SK-N-SH (cell line): ENCODE data around the gene ELAVL4. TPM values are rescaled to one million over a fixed set of nuclear protein-coding genes. Genes with fewer than 3 reads are reported as not detected.

Source experiments
- CTCF ChIA-PET: fragments of 300-600, 350-600 bp; formaldehyde crosslinking; extraction: SDS; loops from one replicate; lab custom pipeline; 2021; lab: Yijun Ruan, JAX
- POLR2A ChIA-PET: fragments of 350-600 bp; sonication (Branson Sonifier 250); formaldehyde crosslinking; extraction: SDS; loops from one replicate; lab custom pipeline; 2020; ENCODE audit warnings: antibody characterized with exemption, inconsistent platforms; lab: Yijun Ruan, JAX
- DNase-seq: peaks from one replicate; pipeline ENCODE4 v3.0.0; 2012
- H2AFZ ChIP-seq: fragments of 200-600 bp; sonication (generic); 2 replicates; pipeline ENCODE4 v1.8.1; 2016; ENCODE audit warnings: antibody characterized with exemption, mild to moderate bottlenecking, low read depth
- H3F3A ChIP-seq: fragments of 200-600 bp; sonication (generic); replicated peaks from 2 replicates; pipeline ENCODE3; 2016; ENCODE audit warnings: antibody characterized with exemption, mild to moderate bottlenecking; ENCODE audit not compliant: insufficient read depth
- H3K27ac ChIP-seq, 2 experiments: fragments of 200-500 bp in 1 of 2; fragments of 200-600 bp in 1 of 2; sonication (Bioruptor generic) in 1 of 2; sonication (generic), shearing (Covaris generic) in 1 of 2; 2 replicates each; pipeline versions ENCODE4 v1.5.1 to v1.6.1; 2014 to 2016; ENCODE audit warnings: low read depth in 2 of 2, inconsistent platforms in 1 of 2, low read length in 1 of 2, mild to moderate bottlenecking in 1 of 2, mixed read lengths in 1 of 2
- H3K27me3 ChIP-seq: fragments of 200-600 bp; sonication (generic), shearing (Covaris generic); 2 replicates; pipeline ENCODE4 v1.6.1; 2016; ENCODE audit warnings: mixed run types; ENCODE audit not compliant: insufficient read depth
- H3K36me3 ChIP-seq, 2 experiments: fragments of 200-500 bp in 1 of 2; fragments of 200-600 bp in 1 of 2; sonication (Bioruptor generic) in 1 of 2; sonication (generic) in 1 of 2; replicated peaks in 1 of 2; 2 replicates each; pipeline versions ENCODE3 to v1.5.1; 2014 to 2016; ENCODE audit warnings: low read length in 1 of 2, mild to moderate bottlenecking in 1 of 2; ENCODE audit not compliant: insufficient read depth in 2 of 2, control insufficient read depth in 1 of 2
- H3K4me1 ChIP-seq, 2 experiments: fragments of 200-500 bp in 1 of 2; fragments of 200-600 bp in 1 of 2; sonication (Bioruptor generic) in 1 of 2; sonication (generic), shearing (Covaris generic) in 1 of 2; 2 replicates each; pipeline versions ENCODE4 v1.5.1 to v1.6.1; 2014 to 2016; ENCODE audit warnings: low read depth in 1 of 2, low read length in 1 of 2, mixed run types in 1 of 2; ENCODE audit not compliant: insufficient read depth in 2 of 2, control insufficient read depth in 1 of 2
- H3K4me2 ChIP-seq: fragments of 200-600 bp; sonication (generic), shearing (Covaris generic); 2 replicates; pipeline ENCODE4 v1.6.1; 2017; ENCODE audit warnings: mixed run types
- H3K4me3 ChIP-seq, 2 experiments: fragments of 200-500 bp in 1 of 2; fragments of 200-600 bp in 1 of 2; sonication (Bioruptor generic) in 1 of 2; sonication (generic), shearing (Covaris generic) in 1 of 2; 2 replicates each; pipeline versions ENCODE4 v1.5.1 to v1.8.1; 2014 to 2016; ENCODE audit warnings: low read depth in 2 of 2, inconsistent platforms in 1 of 2, low read length in 1 of 2, mild to moderate bottlenecking in 1 of 2, mixed read lengths in 1 of 2, moderate library complexity in 1 of 2
- H3K79me2 ChIP-seq: fragments of 200-600 bp; sonication (generic); 2 replicates; pipeline ENCODE4 v1.8.1; 2017; ENCODE audit warnings: mild to moderate bottlenecking; ENCODE audit not compliant: insufficient read depth
- H3K9ac ChIP-seq: fragments of 200-600 bp; sonication (generic); 2 replicates; pipeline ENCODE4 v1.6.1; 2017; ENCODE audit warnings: mixed run types
- H3K9me2 ChIP-seq: fragments of 200-600 bp; sonication (generic); 2 replicates; pipeline ENCODE4 v1.6.1; 2017; ENCODE audit warnings: mixed run types
- H3K9me3 ChIP-seq: fragments of 200-600 bp; sonication (generic); 2 replicates; pipeline ENCODE4 v1.6.1; 2017; ENCODE audit warnings: mixed run types, mild to moderate bottlenecking, moderate library complexity
- H4K20me1 ChIP-seq: fragments of 200-600 bp; sonication (generic); 2 replicates; pipeline ENCODE4 v1.6.1; 2017; ENCODE audit warnings: mild to moderate bottlenecking, mixed run types; ENCODE audit not compliant: insufficient read depth
- CHD2 ChIP-seq: fragments of 150-350 bp; IDR thresholded peaks from 2 replicates; pipeline ENCODE4 v1.6.1; 2018; ENCODE audit warnings: low read length; ENCODE audit not compliant: partially characterized antibody
- EZH2phosphoT487 ChIP-seq: fragments of 200-600 bp; sonication (generic); IDR thresholded peaks from 2 replicates; pipeline ENCODE4 v1.6.1; 2017; ENCODE audit warnings: low read depth, mixed run types, mild to moderate bottlenecking, antibody characterized with exemption, moderate library complexity, borderline replicate concordance
- FOSL2 ChIP-seq: IDR thresholded peaks from 2 replicates; pipeline ENCODE4 v1.4.0; 2012; ENCODE audit warnings: low read depth, mild to moderate bottlenecking, moderate library complexity, borderline replicate concordance
- JUND ChIP-seq: IDR thresholded peaks from 2 replicates; pipeline ENCODE4 v1.4.0; 2012
- MAX ChIP-seq: IDR thresholded peaks from 2 replicates; pipeline ENCODE4 v1.4.0; 2012; ENCODE audit warnings: low read depth
- MXI1 ChIP-seq: IDR thresholded peaks from 2 replicates; pipeline ENCODE4 v1.6.1; 2012; ENCODE audit warnings: mild to moderate bottlenecking, low read depth, low read length, improper control_type of control experiment
- NFIC ChIP-seq: IDR thresholded peaks from 2 replicates; pipeline ENCODE4 v1.4.0; 2012; ENCODE audit warnings: borderline replicate concordance
- NRF1 ChIP-seq: IDR thresholded peaks from 2 replicates; pipeline ENCODE4 v1.6.1; 2012; ENCODE audit warnings: low read depth, mild to moderate bottlenecking, low read length
- RCOR1 ChIP-seq: fragments of 150-350 bp; IDR thresholded peaks from 2 replicates; pipeline ENCODE4 v1.6.1; 2017; ENCODE audit warnings: antibody characterized with exemption, low read length
- REST ChIP-seq: IDR thresholded peaks from 2 replicates; pipeline ENCODE4 v1.6.1; 2012; ENCODE audit warnings: mild to moderate bottlenecking, low read depth, low read length, moderate library complexity
- RFX5 ChIP-seq: IDR thresholded peaks from 2 replicates; pipeline ENCODE4 v1.6.1; 2012; ENCODE audit warnings: mild to moderate bottlenecking, improper control_type of control experiment, low read length
- RXRA ChIP-seq: IDR thresholded peaks from 2 replicates; pipeline ENCODE4 v1.4.0; 2012; ENCODE audit warnings: low read depth, mild to moderate bottlenecking, borderline replicate concordance
- SIN3A ChIP-seq: IDR thresholded peaks from 2 replicates; pipeline ENCODE4 v1.6.1; 2012; ENCODE audit warnings: low read depth, mild to moderate bottlenecking, low read length, moderate library complexity, borderline replicate concordance
- TAF1 ChIP-seq: IDR thresholded peaks from 2 replicates; pipeline ENCODE4 v1.6.1; 2012; ENCODE audit warnings: low read depth, mild to moderate bottlenecking, low read length, moderate library complexity, borderline replicate concordance
- USF2 ChIP-seq: fragments of 150-350 bp; IDR thresholded peaks from 2 replicates; pipeline ENCODE4 v1.6.1; 2017; ENCODE audit warnings: antibody characterized with exemption, low read length, low read depth, borderline replicate concordance
- YY1 ChIP-seq: IDR thresholded peaks from 2 replicates; pipeline ENCODE4 v1.4.0; 2012; ENCODE audit warnings: low read depth, mild to moderate bottlenecking
- WGBS: methylation state at CpG from one replicate; pipeline ENCODE4 v1.1.6; 2017; ENCODE audit warnings: low lambda C conversion rate; 5-methylcytosine and 5-hydroxymethylcytosine counted together
- polyA plus RNA-seq, 3 experiments: library from polyadenylated mRNA; depleted of rRNA; stranded (reverse); fragments of >200 nt; gene quantifications; 2 replicates each; pipeline ENCODE4 v1.2.3, GENCODE V29; 2012

Gene ELAVL4
- polyA plus RNA-seq, 1 of the 3 experiments (the other 2 are of a cell fraction), result 2.7 TPM

GRCh38 chr1:50156241-50157010 is 47.7 kb downstream of the ELAVL4 start:
- H3K27ac ChIP-seq, result peak overlapping the region in 1 of 2 experiments; percentile 79; a peak in 2 of 4 replicates
- 71% methylated on average over 7 of the region's 7 CpGs for WGBS
- no peaks in the 10 kb centered on the region for H3K9me2 ChIP-seq
- peaks cover 0 to 6% of the 10 kb centered on the region in 2 experiments for H3K36me3 ChIP-seq
- H3K4me3 ChIP-seq, result no peak overlapping the region
- no peak for DNase-seq
- no peaks in the 10 kb centered on the region for H3K9me3 ChIP-seq
- no peaks in the 10 kb centered on the region for H4K20me1 ChIP-seq
- no peak overlapping the region for H3K9ac ChIP-seq
- TF ChIP-seq FOSL2 (no peak), REST (no peak), RCOR1 (no peak), JUND (no peak), CHD2 (no peak), MAX (no peak), TAF1 (no peak), MXI1 (no peak), SIN3A (no peak), RXRA (no peak)
- POLR2A ChIA-PET, result no interaction called here
- no peaks in the 10 kb centered on the region for H3K27me3 ChIP-seq
- H3F3A ChIP-seq, result no peaks in the 10 kb centered on the region
- H3K4me2 ChIP-seq, result no peak overlapping the region
- H3K79me2 ChIP-seq, result no peaks in the 10 kb centered on the region
- CTCF ChIA-PET, result interaction anchor here (1.3 kb wide), 1 partner anchor 115 kb away, joined by 5 read pairs; no protein-coding TSS in a partner anchor
- no peak overlapping the region for H2AFZ ChIP-seq
- H3K4me1 ChIP-seq, result peaks cover 0 to 29% of the 10 kb centered on the region in 2 experiments; a peak in 2 of 4 replicates

- no peaks in the 10 kb centered on the region for H3K9me2 ChIP-seq
- no peaks in the 10 kb centered on the region for H3K9me3 ChIP-seq
- H3K27me3 ChIP-seq, result no peaks in the 10 kb centered on the region
- no peak overlapping the region for H2AFZ ChIP-seq
- H3K4me1 ChIP-seq, result peaks cover 0 to 31% of the 10 kb centered on the region in 2 experiments; a peak in 2 of 4 replicates
- no peak overlapping the region for H3K4me2 ChIP-seq
- H3K36me3 ChIP-seq, result peaks cover 0 to 3% of the 10 kb centered on the region in 2 experiments
- H3F3A ChIP-seq, result no peaks in the 10 kb centered on the region
- no peak overlapping the region for H3K9ac ChIP-seq
- H3K27ac ChIP-seq, result peak overlapping the region in 1 of 2 experiments; percentile 79; a peak in 2 of 4 replicates
- WGBS, result 17% methylated on average over 3 of the region's 3 CpGs
- DNase-seq, result peak; percentile 15
- ChIA-PET POLR2A (no interaction called here), CTCF (interaction anchor here (0.8 to 2.0 kb wide), 4 partner anchors 24 to 191 kb away, joined by 3 to 5 read pairs (median 4); no protein-coding TSS in a partner anchor)
- H3K4me3 ChIP-seq, result no peak overlapping the region
- no peaks in the 10 kb centered on the region for H3K79me2 ChIP-seq
- no peaks in the 10 kb centered on the region for H4K20me1 ChIP-seq
- TF ChIP-seq RXRA (no peak), NRF1 (no peak), FOSL2 (no peak), USF2 (no peak), TAF1 (no peak), EZH2phosphoT487 (no peak), REST (no peak), RFX5 (no peak), NFIC (no peak), YY1 (no peak)
Measured at GRCh38 chr1:50157306-50157941, 48.7 kb downstream of the ELAVL4 start.
